Measurements from ENCODE around the gene STAB1. TPM values are rescaled to one million over a fixed set of nuclear protein-coding genes. Genes with fewer than 3 reads are reported as not detected.

The STAB1 gene
- total and polyA plus RNA-seq, 2 of the 8 experiments (the other 6 are each of a cell fraction or from before 2014, with no cell fraction given): 1.0 to 1.9 TPM

DNA sequence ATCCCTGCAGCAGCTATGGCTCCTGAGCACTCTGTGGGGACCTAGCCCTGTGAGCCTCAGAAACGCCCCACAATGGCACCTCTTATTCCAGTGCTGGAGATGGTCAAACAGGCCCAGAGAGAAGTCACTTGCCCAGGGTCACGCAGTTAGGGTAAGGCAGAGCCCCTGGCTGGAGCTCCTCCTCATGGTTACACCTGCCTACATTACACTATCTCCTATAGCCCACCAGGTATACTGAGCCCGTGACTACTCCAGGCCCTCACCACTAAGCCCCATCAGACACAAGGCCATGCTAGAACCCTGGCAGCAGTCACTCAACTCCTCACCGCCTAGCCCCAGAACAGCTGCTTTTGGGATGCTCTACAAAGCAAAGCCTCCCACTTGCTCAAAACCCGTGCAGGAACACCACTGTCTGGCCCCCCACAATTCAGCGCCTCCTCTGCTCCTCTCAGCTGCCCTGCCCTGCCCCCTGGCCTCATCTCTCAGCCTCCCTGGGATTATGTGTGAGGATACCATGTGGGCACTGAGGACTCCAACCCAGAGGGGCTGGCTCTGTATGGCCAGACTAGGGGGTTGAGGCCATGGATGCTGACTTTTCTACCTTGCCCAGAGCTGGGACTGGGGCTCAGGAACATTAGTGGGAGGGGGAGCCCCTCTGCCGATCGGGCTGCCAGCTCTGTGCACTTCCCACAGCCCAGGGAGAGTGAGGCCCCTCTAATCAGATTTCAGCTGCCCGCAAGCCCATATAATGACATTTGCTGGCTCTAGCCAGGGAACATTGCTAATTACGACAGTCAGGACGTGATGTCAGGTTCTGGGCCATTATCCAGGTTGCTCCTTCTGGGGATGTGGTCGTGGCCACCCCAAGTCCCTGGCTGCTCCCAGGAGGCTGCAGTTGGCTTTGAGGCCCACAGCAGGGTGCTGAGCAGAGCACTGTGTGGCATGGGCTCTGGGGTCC lies 34.5 kb downstream of the STAB1 start (continued):
- TF ChIP-seq, protein P1, sequence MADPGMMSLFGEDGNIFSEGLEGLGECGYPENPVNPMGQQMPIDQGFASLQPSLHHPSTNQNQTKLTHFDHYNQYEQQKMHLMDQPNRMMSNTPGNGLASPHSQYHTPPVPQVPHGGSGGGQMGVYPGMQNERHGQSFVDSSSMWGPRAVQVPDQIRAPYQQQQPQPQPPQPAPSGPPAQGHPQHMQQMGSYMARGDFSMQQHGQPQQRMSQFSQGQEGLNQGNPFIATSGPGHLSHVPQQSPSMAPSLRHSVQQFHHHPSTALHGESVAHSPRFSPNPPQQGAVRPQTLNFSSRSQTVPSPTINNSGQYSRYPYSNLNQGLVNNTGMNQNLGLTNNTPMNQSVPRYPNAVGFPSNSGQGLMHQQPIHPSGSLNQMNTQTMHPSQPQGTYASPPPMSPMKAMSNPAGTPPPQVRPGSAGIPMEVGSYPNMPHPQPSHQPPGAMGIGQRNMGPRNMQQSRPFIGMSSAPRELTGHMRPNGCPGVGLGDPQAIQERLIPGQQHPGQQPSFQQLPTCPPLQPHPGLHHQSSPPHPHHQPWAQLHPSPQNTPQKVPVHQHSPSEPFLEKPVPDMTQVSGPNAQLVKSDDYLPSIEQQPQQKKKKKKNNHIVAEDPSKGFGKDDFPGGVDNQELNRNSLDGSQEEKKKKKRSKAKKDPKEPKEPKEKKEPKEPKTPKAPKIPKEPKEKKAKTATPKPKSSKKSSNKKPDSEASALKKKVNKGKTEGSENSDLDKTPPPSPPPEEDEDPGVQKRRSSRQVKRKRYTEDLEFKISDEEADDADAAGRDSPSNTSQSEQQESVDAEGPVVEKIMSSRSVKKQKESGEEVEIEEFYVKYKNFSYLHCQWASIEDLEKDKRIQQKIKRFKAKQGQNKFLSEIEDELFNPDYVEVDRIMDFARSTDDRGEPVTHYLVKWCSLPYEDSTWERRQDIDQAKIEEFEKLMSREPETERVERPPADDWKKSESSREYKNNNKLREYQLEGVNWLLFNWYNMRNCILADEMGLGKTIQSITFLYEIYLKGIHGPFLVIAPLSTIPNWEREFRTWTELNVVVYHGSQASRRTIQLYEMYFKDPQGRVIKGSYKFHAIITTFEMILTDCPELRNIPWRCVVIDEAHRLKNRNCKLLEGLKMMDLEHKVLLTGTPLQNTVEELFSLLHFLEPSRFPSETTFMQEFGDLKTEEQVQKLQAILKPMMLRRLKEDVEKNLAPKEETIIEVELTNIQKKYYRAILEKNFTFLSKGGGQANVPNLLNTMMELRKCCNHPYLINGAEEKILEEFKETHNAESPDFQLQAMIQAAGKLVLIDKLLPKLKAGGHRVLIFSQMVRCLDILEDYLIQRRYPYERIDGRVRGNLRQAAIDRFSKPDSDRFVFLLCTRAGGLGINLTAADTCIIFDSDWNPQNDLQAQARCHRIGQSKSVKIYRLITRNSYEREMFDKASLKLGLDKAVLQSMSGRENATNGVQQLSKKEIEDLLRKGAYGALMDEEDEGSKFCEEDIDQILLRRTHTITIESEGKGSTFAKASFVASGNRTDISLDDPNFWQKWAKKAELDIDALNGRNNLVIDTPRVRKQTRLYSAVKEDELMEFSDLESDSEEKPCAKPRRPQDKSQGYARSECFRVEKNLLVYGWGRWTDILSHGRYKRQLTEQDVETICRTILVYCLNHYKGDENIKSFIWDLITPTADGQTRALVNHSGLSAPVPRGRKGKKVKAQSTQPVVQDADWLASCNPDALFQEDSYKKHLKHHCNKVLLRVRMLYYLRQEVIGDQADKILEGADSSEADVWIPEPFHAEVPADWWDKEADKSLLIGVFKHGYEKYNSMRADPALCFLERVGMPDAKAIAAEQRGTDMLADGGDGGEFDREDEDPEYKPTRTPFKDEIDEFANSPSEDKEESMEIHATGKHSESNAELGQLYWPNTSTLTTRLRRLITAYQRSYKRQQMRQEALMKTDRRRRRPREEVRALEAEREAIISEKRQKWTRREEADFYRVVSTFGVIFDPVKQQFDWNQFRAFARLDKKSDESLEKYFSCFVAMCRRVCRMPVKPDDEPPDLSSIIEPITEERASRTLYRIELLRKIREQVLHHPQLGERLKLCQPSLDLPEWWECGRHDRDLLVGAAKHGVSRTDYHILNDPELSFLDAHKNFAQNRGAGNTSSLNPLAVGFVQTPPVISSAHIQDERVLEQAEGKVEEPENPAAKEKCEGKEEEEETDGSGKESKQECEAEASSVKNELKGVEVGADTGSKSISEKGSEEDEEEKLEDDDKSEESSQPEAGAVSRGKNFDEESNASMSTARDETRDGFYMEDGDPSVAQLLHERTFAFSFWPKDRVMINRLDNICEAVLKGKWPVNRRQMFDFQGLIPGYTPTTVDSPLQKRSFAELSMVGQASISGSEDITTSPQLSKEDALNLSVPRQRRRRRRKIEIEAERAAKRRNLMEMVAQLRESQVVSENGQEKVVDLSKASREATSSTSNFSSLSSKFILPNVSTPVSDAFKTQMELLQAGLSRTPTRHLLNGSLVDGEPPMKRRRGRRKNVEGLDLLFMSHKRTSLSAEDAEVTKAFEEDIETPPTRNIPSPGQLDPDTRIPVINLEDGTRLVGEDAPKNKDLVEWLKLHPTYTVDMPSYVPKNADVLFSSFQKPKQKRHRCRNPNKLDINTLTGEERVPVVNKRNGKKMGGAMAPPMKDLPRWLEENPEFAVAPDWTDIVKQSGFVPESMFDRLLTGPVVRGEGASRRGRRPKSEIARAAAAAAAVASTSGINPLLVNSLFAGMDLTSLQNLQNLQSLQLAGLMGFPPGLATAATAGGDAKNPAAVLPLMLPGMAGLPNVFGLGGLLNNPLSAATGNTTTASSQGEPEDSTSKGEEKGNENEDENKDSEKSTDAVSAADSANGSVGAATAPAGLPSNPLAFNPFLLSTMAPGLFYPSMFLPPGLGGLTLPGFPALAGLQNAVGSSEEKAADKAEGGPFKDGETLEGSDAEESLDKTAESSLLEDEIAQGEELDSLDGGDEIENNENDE (IDR thresholded peaks at IDR 0.05; ENCODE audit: insufficient replicate concordance, low read length): no peak
- TF ChIP-seq BCL11A (IDR thresholded peaks at IDR 0.05; ENCODE audit: low read depth in 2 of 2, low read length in 2 of 2) (no peak), RBBP5 (IDR thresholded peaks at IDR 0.05; ENCODE audit: borderline replicate concordance, low read depth, low read length) (no peak), JUND (IDR thresholded peaks at IDR 0.05; ENCODE audit: low read length) (no peak), RNF2 (IDR thresholded peaks at IDR 0.05; ENCODE audit: borderline replicate concordance, low read depth, low read length, missing control alignments, poor library complexity, severe bottlenecking) (no peak), TAF1 (IDR thresholded peaks at IDR 0.05; ENCODE audit: low read depth, low read length) (no peak), CREB1 (IDR thresholded peaks at IDR 0.05) (no peak), KDM5A (IDR thresholded peaks at IDR 0.05; ENCODE audit: low read length) (no peak)
- TF ChIP-seq, protein P2, sequence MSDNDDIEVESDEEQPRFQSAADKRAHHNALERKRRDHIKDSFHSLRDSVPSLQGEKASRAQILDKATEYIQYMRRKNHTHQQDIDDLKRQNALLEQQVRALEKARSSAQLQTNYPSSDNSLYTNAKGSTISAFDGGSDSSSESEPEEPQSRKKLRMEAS (IDR thresholded peaks at IDR 0.05): no peak
